Stimulated activated CD4-positive, alpha-beta T cell treated with anti-CD3 and anti-CD28 coated beads, Interleukin-15, amount 100 ng/mL, for 48 hours (primary cell): ENCODE measurements around the gene CAV2.
"Not testable (repeated sequence)": the region's sequence is repeated elsewhere in the genome, so short reads cannot be mapped to it uniquely, and the experiment has no call there.

Experiments
- DNase-seq, 2 donors: peaks; one replicate each; pipeline ENCODE4 v3.0.0-alpha.2; 2020; ENCODE audit warnings: low read depth in 2 of 2

Gene CAV2

GRCh38 chr7:116499168-116500077 lies at the start of gene CAV2:
CAV2 (plus strand) TSS chr7:116499738; CDS start chr7:116499782, 44 bp downstream.
- DNase-seq: no peak

- DNase-seq: no peak
Observed at GRCh38 chr7:116449950-116450349, 49.6 kb upstream of the CAV2 start.

- DNase-seq: no peak
Observed at GRCh38 chr7:116451957-116452729, 47.4 kb upstream of the CAV2 start.

- DNase-seq: no peak
Observed at GRCh38 chr7:116454377-116454776, 45.2 kb upstream of the CAV2 start.

- no peak for DNase-seq
Observed at GRCh38 chr7:116455009-116455408, 44.5 kb upstream of the CAV2 start.

GRCh38 chr7:116455499-116455898 lies 44.0 kb upstream of the CAV2 start:
- DNase-seq: no peak

- no peak for DNase-seq
Observed at GRCh38 chr7:116461500-116461899, 38.0 kb upstream of the CAV2 start.

GRCh38 chr7:116463956-116464355 lies 35.6 kb upstream of the CAV2 start:
- no peak for DNase-seq

- no peak for DNase-seq
Observed at GRCh38 chr7:116464375-116464774, 35.2 kb upstream of the CAV2 start.

- DNase-seq: no peak
Observed at GRCh38 chr7:116465125-116465524, 34.4 kb upstream of the CAV2 start.

- no peak for DNase-seq
Observed at GRCh38 chr7:116468534-116468933, 31.0 kb upstream of the CAV2 start.

- DNase-seq: no peak
Observed at GRCh38 chr7:116477625-116478024, 21.9 kb upstream of the CAV2 start.

GRCh38 chr7:116478834-116479233 lies 20.7 kb upstream of the CAV2 start:
- no peak for DNase-seq

- DNase-seq: no peak
Observed at GRCh38 chr7:116483271-116483942, 16.1 kb upstream of the CAV2 start.

- DNase-seq: not testable (repeated sequence)
Observed at GRCh38 chr7:116484389-116484788, 15.1 kb upstream of the CAV2 start.

- no peak for DNase-seq
Observed at GRCh38 chr7:116487907-116488521, 11.5 kb upstream of the CAV2 start.

GRCh38 chr7:116490351-116490750 lies 9.2 kb upstream of the CAV2 start:
- no peak for DNase-seq

- no peak for DNase-seq
Observed at GRCh38 chr7:116491887-116492653, 7.5 kb upstream of the CAV2 start.

GRCh38 chr7:116492654-116493109 lies 6.9 kb upstream of the CAV2 start:
- DNase-seq: no peak

- no peak for DNase-seq
Observed at GRCh38 chr7:116493449-116493848, 6.1 kb upstream of the CAV2 start.

- no peak for DNase-seq
Observed at GRCh38 chr7:116494472-116494871, 5.1 kb upstream of the CAV2 start.
